H1 (cell line): ENCODE measurements around the gene EEF2. TPM values are rescaled to one million over a fixed set of nuclear protein-coding genes. Genes with fewer than 3 reads are reported as not detected.

ENCODE experiments used
- CTCF ChIA-PET: fragments of 300-600 bp; sonication (Branson Sonifier 250); formaldehyde crosslinking; loops from one replicate; lab custom pipeline; 2021; ENCODE audit not compliant: partially characterized antibody; lab: Charles Lee
- POLR2A ChIA-PET: fragments of 300-600 bp; sonication (Branson Sonifier 250); formaldehyde crosslinking; loops from one replicate; lab custom pipeline; 2021; ENCODE audit warnings: inconsistent platforms; ENCODE audit not compliant: partially characterized antibody; lab: Charles Lee
- DNase-seq, 2 experiments: peaks; one replicate each; pipeline versions ENCODE4 v3.0.0 to v3.0.0-alpha.2; 2010 to 2022; ENCODE audit warnings: low spot score in 2 of 2, low read depth in 1 of 2, mixed read lengths in 1 of 2
- FAIRE-seq: peaks from 2 replicates; lab custom pipeline; 2011; peaks lifted over from hg19 to GRCh38; lab: Jason Lieb, UNC
- H2AFZ ChIP-seq: 2 replicates; pipeline ENCODE4 v1.8.1; 2012; ENCODE audit warnings: low read length, inconsistent platforms
- H2AK5ac ChIP-seq: 2 replicates; pipeline ENCODE4 v1.6.1; 2013; ENCODE audit warnings: low read depth, low read length
- H2BK120ac ChIP-seq: replicated peaks from 2 replicates; pipeline ENCODE3; 2013; ENCODE audit warnings: low read depth, low read length, inconsistent platforms
- H2BK12ac ChIP-seq: 2 replicates; pipeline ENCODE4 v1.6.1; 2013; ENCODE audit warnings: low read depth, low read length
- H2BK15ac ChIP-seq: 2 replicates; pipeline ENCODE4 v1.6.1; 2013; ENCODE audit warnings: low read length
- H2BK20ac ChIP-seq: 2 replicates; pipeline ENCODE4 v1.6.1; 2013; ENCODE audit warnings: low read length
- H2BK5ac ChIP-seq: 2 replicates; pipeline ENCODE4 v1.6.1; 2013; ENCODE audit warnings: low read depth, low read length
- H3K14ac ChIP-seq: 2 replicates; pipeline ENCODE4 v1.6.1; 2013; ENCODE audit warnings: inconsistent platforms; ENCODE audit not compliant: insufficient read length
- H3K18ac ChIP-seq: 2 replicates; pipeline ENCODE4 v1.6.1; 2013; ENCODE audit warnings: low read length; ENCODE audit errors: extremely low read depth
- H3K23ac ChIP-seq: 2 replicates; pipeline ENCODE4 v1.6.1; 2013; ENCODE audit warnings: inconsistent platforms; ENCODE audit not compliant: insufficient read length
- H3K23me2 ChIP-seq: 2 replicates; pipeline ENCODE4 v1.6.1; 2013; ENCODE audit warnings: low read depth, low read length
- H3K27ac ChIP-seq: 2 replicates; pipeline ENCODE4 v1.6.1; 2011; ENCODE audit warnings: low read depth, low read length, inconsistent platforms
- H3K27me3 ChIP-seq, 4 experiments: replicated peaks in 1 of 4; 1 replicate in 1 of 4; 2 replicates in 3 of 4; pipeline versions ENCODE4 v1.6.1 to v1.8.1; 2011 to 2013; ENCODE audit warnings: low read length in 3 of 4, mild to moderate bottlenecking in 3 of 4, inconsistent platforms in 2 of 4, mixed read lengths in 2 of 4, moderate library complexity in 1 of 4; ENCODE audit not compliant: control insufficient read depth in 3 of 4, insufficient read depth in 3 of 4; ENCODE audit errors: extremely low read depth in 1 of 4
- H3K36me3 ChIP-seq, 4 experiments: 2 replicates each; pipeline versions ENCODE4 v1.6.1 to v1.8.1; 2011 to 2013; ENCODE audit warnings: mild to moderate bottlenecking in 4 of 4, low read length in 3 of 4, moderate library complexity in 2 of 4, control low read depth in 1 of 4, inconsistent platforms in 1 of 4; ENCODE audit not compliant: insufficient read depth in 4 of 4, control insufficient read depth in 2 of 4
- H3K4ac ChIP-seq: replicated peaks from 2 replicates; pipeline ENCODE3; 2013; ENCODE audit warnings: low read length, low read depth, mixed read lengths, inconsistent platforms; ENCODE audit not compliant: insufficient read length
- H3K4me1 ChIP-seq, 4 experiments: replicated peaks in 1 of 4; 1 replicate in 1 of 4; 2 replicates in 3 of 4; pipeline versions ENCODE4 v1.6.1 to v1.8.1; 2011 to 2013; ENCODE audit warnings: low read length in 3 of 4, inconsistent platforms in 2 of 4, mixed read lengths in 1 of 4; ENCODE audit not compliant: insufficient read depth in 4 of 4, control insufficient read depth in 3 of 4
- H3K4me2 ChIP-seq, 2 experiments: 2 replicates each; pipeline versions ENCODE4 v1.6.1 to v1.8.1; 2011 to 2013; ENCODE audit warnings: low read depth in 2 of 2, low read length in 2 of 2, control low read depth in 1 of 2, inconsistent platforms in 1 of 2, mild to moderate bottlenecking in 1 of 2; ENCODE audit not compliant: insufficient read depth in 1 of 2
- H3K4me3 ChIP-seq, 4 experiments: fragments of 200-600, 300-600 bp in 1 of 4; sonication (generic), shearing (Covaris generic), sonication (Bioruptor Twin) in 1 of 4; 2 replicates each; pipeline versions ENCODE4 v1.5.1 to v1.8.1; 2011 to 2016; ENCODE audit warnings: low read length in 4 of 4, low read depth in 3 of 4, control low read depth in 2 of 4, inconsistent platforms in 2 of 4, mild to moderate bottlenecking in 2 of 4, mixed read lengths in 1 of 4, moderate library complexity in 1 of 4; ENCODE audit not compliant: insufficient read depth in 2 of 4; ENCODE audit errors: extremely low read depth in 1 of 4
- H3K56ac ChIP-seq: replicated peaks from 2 replicates; pipeline ENCODE3; 2013; ENCODE audit warnings: low read depth, mild to moderate bottlenecking, mixed read lengths, low read length, inconsistent platforms; ENCODE audit not compliant: insufficient read length
- H3K79me1 ChIP-seq: 2 replicates; pipeline ENCODE4 v1.6.1; 2013; ENCODE audit warnings: low read depth, low read length, control low read depth
- H3K79me2 ChIP-seq, 2 experiments: 2 replicates each; pipeline versions ENCODE4 v1.6.1 to v1.8.1; 2012 to 2013; ENCODE audit warnings: low read length in 2 of 2, mild to moderate bottlenecking in 2 of 2, inconsistent platforms in 1 of 2; ENCODE audit not compliant: insufficient read depth in 2 of 2, control insufficient read depth in 1 of 2
- H3K9ac ChIP-seq, 4 experiments: replicated peaks in 1 of 4; 1 replicate in 1 of 4; 2 replicates in 3 of 4; pipeline versions ENCODE4 v1.6.1 to v1.8.1; 2011 to 2013; ENCODE audit warnings: low read depth in 3 of 4, low read length in 3 of 4, control low read depth in 2 of 4, mild to moderate bottlenecking in 2 of 4, moderate library complexity in 2 of 4, inconsistent platforms in 1 of 4; ENCODE audit errors: extremely low read depth in 1 of 4
- H3K9me3 ChIP-seq, 2 experiments: 2 replicates each; pipeline versions ENCODE4 v1.6.1 to v1.8.1; 2012 to 2013; ENCODE audit warnings: mild to moderate bottlenecking in 2 of 2, moderate library complexity in 2 of 2, control low read depth in 1 of 2, inconsistent platforms in 1 of 2, low read depth in 1 of 2, low read length in 1 of 2, mixed read lengths in 1 of 2; ENCODE audit not compliant: insufficient read depth in 2 of 2
- H4K20me1 ChIP-seq, 2 experiments: replicated peaks in 1 of 2; 2 replicates each; pipeline versions ENCODE3 to v1.8.1; 2011 to 2013; ENCODE audit warnings: inconsistent platforms in 2 of 2, low read length in 2 of 2, mild to moderate bottlenecking in 1 of 2; ENCODE audit not compliant: insufficient read depth in 2 of 2, control insufficient read depth in 1 of 2
- H4K5ac ChIP-seq: 2 replicates; pipeline ENCODE4 v1.6.1; 2013; ENCODE audit warnings: low read length, low read depth, mixed read lengths, inconsistent platforms; ENCODE audit not compliant: insufficient read length
- H4K8ac ChIP-seq: 2 replicates; pipeline ENCODE4 v1.8.0; 2013; ENCODE audit warnings: mild to moderate bottlenecking, moderate library complexity, low read length, inconsistent platforms; ENCODE audit not compliant: insufficient read depth; ENCODE audit errors: extremely low read depth
- H4K91ac ChIP-seq: replicated peaks from 2 replicates; pipeline ENCODE3; 2013; ENCODE audit warnings: low read length, mixed read lengths, inconsistent platforms; ENCODE audit not compliant: insufficient read length
- ASH2L ChIP-seq: fragments of 200-600, 300-600 bp; sonication (generic); IDR thresholded peaks from one replicate; pipeline ENCODE4 v1.7.1; 2017; ENCODE audit warnings: low read length
- CBX8 ChIP-seq: fragments of 300-800, 300-1000 bp; sonication (generic); IDR thresholded peaks from 2 replicates; pipeline ENCODE4 v1.7.1; 2016; ENCODE audit warnings: low read depth, low read length, borderline replicate concordance
- CREB1 ChIP-seq: IDR thresholded peaks from 2 replicates; pipeline ENCODE4 v1.6.1; 2012; ENCODE audit warnings: inconsistent platforms
- CTBP2 ChIP-seq: IDR thresholded peaks from 2 replicates; pipeline ENCODE4 v1.7.0; 2011; ENCODE audit warnings: borderline replicate concordance, mild to moderate bottlenecking, moderate library complexity, mixed read lengths, low read length; ENCODE audit not compliant: insufficient read depth, insufficient read length
- KDM5A ChIP-seq: fragments of 200-600 bp; IDR thresholded peaks from 2 replicates; pipeline ENCODE4 v1.7.1; 2012; ENCODE audit warnings: mild to moderate bottlenecking, low read length, inconsistent platforms, mixed read lengths
- RBBP5 ChIP-seq: IDR thresholded peaks from 2 replicates; pipeline ENCODE4 v1.7.1; 2012; ENCODE audit warnings: low read depth, mild to moderate bottlenecking, inconsistent platforms, low read length, moderate library complexity, borderline replicate concordance
- RNF2 ChIP-seq: fragments of 200-900, 300-1000 bp; sonication (generic); IDR thresholded peaks from 2 replicates; pipeline ENCODE4 v1.7.1; 2016; ENCODE audit warnings: borderline replicate concordance, low read depth, mild to moderate bottlenecking, antibody characterized with exemption, low read length; ENCODE audit not compliant: poor library complexity, severe bottlenecking; ENCODE audit errors: missing control alignments
- RXRA ChIP-seq: IDR thresholded peaks from 2 replicates; pipeline ENCODE4 v1.6.1; 2011; ENCODE audit warnings: low read depth, mild to moderate bottlenecking, low read length, moderate library complexity; ENCODE audit not compliant: insufficient read depth
- SRF ChIP-seq: IDR thresholded peaks from 2 replicates; pipeline ENCODE4 v1.6.1; 2011; ENCODE audit warnings: mild to moderate bottlenecking, low read depth, low read length, moderate library complexity
- TAF1 ChIP-seq: IDR thresholded peaks from 2 replicates; pipeline ENCODE4 v1.6.1; 2011; ENCODE audit warnings: mild to moderate bottlenecking, low read depth, low read length
- YY1 ChIP-seq: IDR thresholded peaks from 2 replicates; pipeline ENCODE4 v1.6.1; 2011; ENCODE audit warnings: low read depth, mild to moderate bottlenecking, low read length
- WGBS, 2 experiments: shearing (Covaris generic) in 1 of 2; methylation state at CpG; one replicate each; pipeline versions ENCODE4 v1.1.6 to v1.1.7; 2013 to 2015; ENCODE audit warnings: low lambda C conversion rate in 2 of 2, mixed read lengths in 2 of 2, inconsistent platforms in 1 of 2, low coverage in 1 of 2, missing lambda C conversion rate in 1 of 2; ENCODE audit not compliant: insufficient replicate concordance in 2 of 2, insufficient coverage in 1 of 2, insufficient read length in 1 of 2; ENCODE audit errors: extremely low coverage in 1 of 2, missing lambda C conversion rate in 1 of 2; 5-methylcytosine and 5-hydroxymethylcytosine counted together
- polyA plus RNA-seq, 7 experiments: library from polyadenylated mRNA; depleted of rRNA in 3 of 7; stranded (reverse) in 5 of 7; unstranded in 2 of 7; fragments of >200 nt in 5 of 7; fragments of 200-250 nt in 2 of 7; gene quantifications; 1 replicate in 5 of 7; 2 replicates in 1 of 7; 4 replicates in 1 of 7; pipeline versions ENCODE4 v1.2.1 to v1.2.3, GENCODE V29; 2011 to 2013; ENCODE audit warnings: missing spikeins in 2 of 7, mixed read lengths in 2 of 7
- total RNA-seq: library from RNA; stranded (reverse); fragmentation: NEBNext Ultra II Directional; extraction: Animal tissue kit (Norgen Biotek cat#: 25700); gene quantifications from 2 replicates; pipeline ENCODE4 v1.2.1, GENCODE V29; 2021

The EEF2 gene
- total and polyA plus RNA-seq, 2 of the 8 experiments (the other 6 are each of a cell fraction or from before 2014, with no cell fraction given) = 1,554 to 3,380 TPM

- WGBS, 2 experiments = 9% methylated on average over 21 of the region's 21 CpGs; no CpG with 5 or more reads in 1 of the 2 experiments
- H4K20me1 ChIP-seq = peaks cover 35% of the 10 kb centered on the region in 2 experiments
- no peak overlapping the region for H3K23ac ChIP-seq
- H3K14ac ChIP-seq = no peak overlapping the region
- H3K18ac ChIP-seq = no peak overlapping the region; the same call in 1 of the 2 replicates
- H3K23me2 ChIP-seq = peaks cover 8% of the 10 kb centered on the region
- H3K4me1 ChIP-seq = peaks cover 2 to 16% (median 10%) of the 10 kb centered on the region in 4 experiments
- peak overlapping the region; percentile 38 for H2BK120ac ChIP-seq
- FAIRE-seq (no peak), DNase-seq (no peak)
- H3K4me3 ChIP-seq = peak overlapping the region; percentile 26 to 99 (median 88); a peak in 6 of 8 replicates
- H3K79me1 ChIP-seq = peaks cover 11% of the 10 kb centered on the region
- no peak overlapping the region for H2BK15ac ChIP-seq
- no peak overlapping the region for H3K56ac ChIP-seq
- H2AFZ ChIP-seq = no peak overlapping the region
- no peak overlapping the region for H3K9ac ChIP-seq
- H4K5ac ChIP-seq = peak overlapping the region; percentile 9
- H3K36me3 ChIP-seq = peaks cover 26 to 32% (median 28%) of the 10 kb centered on the region in 4 experiments
- H3K79me2 ChIP-seq = peaks cover 19 to 39% of the 10 kb centered on the region in 2 experiments
- POLR2A ChIA-PET = interaction anchor here (0.9 to 12.0 kb wide), 23 partner anchors 8 to 1509 kb away, joined by 3 to 870 read pairs (median 7); partner anchors contain the start of genes APBA3, DAPK3, MRPL54 and PIAS4
- H3K27ac ChIP-seq = no peak overlapping the region
- H3K4me2 ChIP-seq = peak overlapping the region; percentile 77 to 97
- no peaks in the 10 kb centered on the region for H3K27me3 ChIP-seq
- no peak overlapping the region for H2BK12ac ChIP-seq
- H3K9me3 ChIP-seq = no peaks in the 10 kb centered on the region
- H4K8ac ChIP-seq = no peak overlapping the region
- H2BK20ac ChIP-seq = no peak overlapping the region
- no peak overlapping the region for H3K4ac ChIP-seq
- no peak overlapping the region for H2AK5ac ChIP-seq
- H2BK5ac ChIP-seq = no peak overlapping the region
- H4K91ac ChIP-seq = no peak overlapping the region
- CTCF ChIA-PET = interaction anchor here (1.2 to 1.6 kb wide), 3 partner anchors 17 to 155 kb away, joined by 3 to 8 read pairs (median 4); no protein-coding TSS in a partner anchor
- TF ChIP-seq CTBP2 (no peak), RBBP5 (no peak; the same call in 1 of the 2 replicates), YY1 (no peak), TAF1 (no peak), CREB1 (0 out of 2 replicates have a peak, but pooled peaks have one; percentile 2), KDM5A (no peak), RNF2 (no peak), ASH2L (no peak), SRF (no peak), RXRA (no peak), CBX8 (no peak)
These were observed 1.2 kb upstream of the EEF2 start for GRCh38 chr19:3986260-3987041.
